ENCODE data around the gene TICRR.
"Not testable (repeated sequence)": the region's sequence is repeated elsewhere in the genome, so short reads cannot be mapped to it uniquely, and the experiment has no call there.

TICRR gene

GRCh38 chr15:89543389-89543788 is 31.9 kb upstream of the TICRR start:
- Histone ChIP-seq H3K4me3 (ENCODE audit: low read length) (no peak overlapping the region), H3K4me2 (ENCODE audit: low read length) (no peak overlapping the region), H2BK120ac (ENCODE audit: low read depth, low read length) (no peak overlapping the region), H2AK5ac (ENCODE audit: low read length) (no peak overlapping the region), H2BK15ac (replicated peaks; ENCODE audit: low read depth) (no peak overlapping the region), H3K4me1 (ENCODE audit: control insufficient read depth, low read depth, low read length) (no peaks in the 10 kb centered on the region), H4K5ac (ENCODE audit: low read length) (no peak overlapping the region), H3K23ac (ENCODE audit: low read length) (no peak overlapping the region), H3K79me2 (ENCODE audit: control insufficient read depth, insufficient read depth, low read length) (no peaks in the 10 kb centered on the region), H3K4ac (ENCODE audit: low read depth, low read length) (no peak overlapping the region), H3K27ac (ENCODE audit: low read depth, low read length) (no peak overlapping the region), H3K56ac (ENCODE audit: low read length) (no peak overlapping the region), H3K79me1 (ENCODE audit: low read length) (no peaks in the 10 kb centered on the region), H3K27me3 (ENCODE audit: insufficient read depth, low read length, poor library complexity) (no peaks in the 10 kb centered on the region), H3K9ac (ENCODE audit: low read length) (no peak overlapping the region), H3K36me3 (ENCODE audit: control insufficient read depth, insufficient read depth, low read length) (no peaks in the 10 kb centered on the region), H4K8ac (ENCODE audit: low read depth, low read length) (no peak overlapping the region), H3K18ac (ENCODE audit: low read length) (no peak overlapping the region), H2BK5ac (ENCODE audit: low read length) (no peak overlapping the region)
- no CpG with 5 or more reads among the region's 4 CpGs for WGBS (ENCODE audit: extremely low coverage, insufficient coverage, low lambda C conversion rate)
- peak; percentile 8 for DNase-seq

GRCh38 chr15:89549138-89549537 is 26.1 kb upstream of the TICRR start:
- not testable (repeated sequence) for H3K4me1 ChIP-seq (ENCODE audit: control insufficient read depth, low read depth, low read length); H3K79me2 ChIP-seq (ENCODE audit: control insufficient read depth, insufficient read depth, low read length); H2BK120ac ChIP-seq (ENCODE audit: low read depth, low read length); H2BK15ac ChIP-seq (replicated peaks; ENCODE audit: low read depth); H3K27ac ChIP-seq (ENCODE audit: low read depth, low read length); H3K18ac ChIP-seq (ENCODE audit: low read length); H2AK5ac ChIP-seq (ENCODE audit: low read length); H3K79me1 ChIP-seq (ENCODE audit: low read length); H3K36me3 ChIP-seq (ENCODE audit: control insufficient read depth, insufficient read depth, low read length); H4K5ac ChIP-seq (ENCODE audit: low read length); H3K9ac ChIP-seq (ENCODE audit: low read length); H2BK5ac ChIP-seq (ENCODE audit: low read length); H3K4me3 ChIP-seq (ENCODE audit: low read length); H3K56ac ChIP-seq (ENCODE audit: low read length); DNase-seq; H3K4me2 ChIP-seq (ENCODE audit: low read length); H3K4ac ChIP-seq (ENCODE audit: low read depth, low read length); H3K23ac ChIP-seq (ENCODE audit: low read length); H4K8ac ChIP-seq (ENCODE audit: low read depth, low read length); H3K27me3 ChIP-seq (ENCODE audit: insufficient read depth, low read length, poor library complexity)
- WGBS (ENCODE audit: extremely low coverage, insufficient coverage, low lambda C conversion rate), result no CpG with 5 or more reads among the region's 4 CpGs

- Histone ChIP-seq H3K27ac (ENCODE audit: low read depth, low read length) (no peak overlapping the region), H3K23ac (ENCODE audit: low read length) (no peak overlapping the region), H3K4me3 (ENCODE audit: low read length) (no peak overlapping the region), H4K8ac (ENCODE audit: low read depth, low read length) (no peak overlapping the region), H3K27me3 (ENCODE audit: insufficient read depth, low read length, poor library complexity) (no peaks in the 10 kb centered on the region), H3K36me3 (ENCODE audit: control insufficient read depth, insufficient read depth, low read length) (no peaks in the 10 kb centered on the region), H3K4me1 (ENCODE audit: control insufficient read depth, low read depth, low read length) (no peaks in the 10 kb centered on the region), H3K9ac (ENCODE audit: low read length) (no peak overlapping the region), H2BK15ac (replicated peaks; ENCODE audit: low read depth) (no peak overlapping the region), H2BK120ac (ENCODE audit: low read depth, low read length) (no peak overlapping the region), H3K4ac (ENCODE audit: low read depth, low read length) (no peak overlapping the region), H2AK5ac (ENCODE audit: low read length) (no peak overlapping the region), H3K79me2 (ENCODE audit: control insufficient read depth, insufficient read depth, low read length) (no peaks in the 10 kb centered on the region), H3K4me2 (ENCODE audit: low read length) (no peak overlapping the region), H3K79me1 (ENCODE audit: low read length) (no peaks in the 10 kb centered on the region), H4K5ac (ENCODE audit: low read length) (no peak overlapping the region), H3K18ac (ENCODE audit: low read length) (no peak overlapping the region), H3K56ac (ENCODE audit: low read length) (no peak overlapping the region), H2BK5ac (ENCODE audit: low read length) (no peak overlapping the region)
- no CpG with 5 or more reads among the region's 2 CpGs for WGBS (ENCODE audit: extremely low coverage, insufficient coverage, low lambda C conversion rate)
- DNase-seq, result no peak
Observed at GRCh38 chr15:89550427-89550826, 24.8 kb upstream of the TICRR start.

- no CpG with 5 or more reads among the region's 4 CpGs for WGBS (ENCODE audit: extremely low coverage, insufficient coverage, low lambda C conversion rate)
- Histone ChIP-seq H3K79me2 (ENCODE audit: control insufficient read depth, insufficient read depth, low read length) (no peaks in the 10 kb centered on the region), H3K4me1 (ENCODE audit: control insufficient read depth, low read depth, low read length) (no peaks in the 10 kb centered on the region), H2BK15ac (replicated peaks; ENCODE audit: low read depth) (no peak overlapping the region), H3K4me3 (ENCODE audit: low read length) (no peak overlapping the region), H3K27me3 (ENCODE audit: insufficient read depth, low read length, poor library complexity) (no peaks in the 10 kb centered on the region), H3K79me1 (ENCODE audit: low read length) (no peaks in the 10 kb centered on the region), H3K4ac (ENCODE audit: low read depth, low read length) (no peak overlapping the region), H3K23ac (ENCODE audit: low read length) (no peak overlapping the region), H3K27ac (ENCODE audit: low read depth, low read length) (no peak overlapping the region), H2AK5ac (ENCODE audit: low read length) (no peak overlapping the region), H3K56ac (ENCODE audit: low read length) (no peak overlapping the region), H4K8ac (ENCODE audit: low read depth, low read length) (no peak overlapping the region), H3K18ac (ENCODE audit: low read length) (no peak overlapping the region), H3K4me2 (ENCODE audit: low read length) (no peak overlapping the region), H3K36me3 (ENCODE audit: control insufficient read depth, insufficient read depth, low read length) (no peaks in the 10 kb centered on the region), H3K9ac (ENCODE audit: low read length) (no peak overlapping the region), H2BK120ac (ENCODE audit: low read depth, low read length) (no peak overlapping the region), H4K5ac (ENCODE audit: low read length) (no peak overlapping the region), H2BK5ac (ENCODE audit: low read length) (no peak overlapping the region)
- no peak for DNase-seq
Observed at GRCh38 chr15:89551550-89551949, 23.7 kb upstream of the TICRR start.

GRCh38 chr15:89553632-89554031 is 21.6 kb upstream of the TICRR start:
- no peak overlapping the region for H3K4ac ChIP-seq (ENCODE audit: low read depth, low read length)
- no peaks in the 10 kb centered on the region for H3K27me3 ChIP-seq (ENCODE audit: insufficient read depth, low read length, poor library complexity)

GRCh38 chr15:89554247-89554646 is 21.0 kb upstream of the TICRR start:
- H4K8ac ChIP-seq (ENCODE audit: low read depth, low read length), result no peak overlapping the region
- no peak overlapping the region for H3K56ac ChIP-seq (ENCODE audit: low read length)
- no peak overlapping the region for H2AK5ac ChIP-seq (ENCODE audit: low read length)
- H3K27ac ChIP-seq (ENCODE audit: low read depth, low read length), result no peak overlapping the region
- H3K79me2 ChIP-seq (ENCODE audit: control insufficient read depth, insufficient read depth, low read length), result no peaks in the 10 kb centered on the region
- H3K18ac ChIP-seq (ENCODE audit: low read length), result no peak overlapping the region
- no peak overlapping the region for H3K4me2 ChIP-seq (ENCODE audit: low read length)
- no peak overlapping the region for H3K4ac ChIP-seq (ENCODE audit: low read depth, low read length)
- H2BK120ac ChIP-seq (ENCODE audit: low read depth, low read length), result no peak overlapping the region
- H3K4me1 ChIP-seq (ENCODE audit: control insufficient read depth, low read depth, low read length), result no peaks in the 10 kb centered on the region
- no peak overlapping the region for H4K5ac ChIP-seq (ENCODE audit: low read length)
- no CpG with 5 or more reads among the region's 7 CpGs for WGBS (ENCODE audit: extremely low coverage, insufficient coverage, low lambda C conversion rate)
- DNase-seq, result no peak
- H2BK5ac ChIP-seq (ENCODE audit: low read length), result no peak overlapping the region
- H3K23ac ChIP-seq (ENCODE audit: low read length), result no peak overlapping the region
- no peak overlapping the region for H2BK15ac ChIP-seq (replicated peaks; ENCODE audit: low read depth)
- no peak overlapping the region for H3K9ac ChIP-seq (ENCODE audit: low read length)
- no peaks in the 10 kb centered on the region for H3K36me3 ChIP-seq (ENCODE audit: control insufficient read depth, insufficient read depth, low read length)
- no peak overlapping the region for H3K4me3 ChIP-seq (ENCODE audit: low read length)
- H3K27me3 ChIP-seq (ENCODE audit: insufficient read depth, low read length, poor library complexity), result no peaks in the 10 kb centered on the region
- H3K79me1 ChIP-seq (ENCODE audit: low read length), result no peaks in the 10 kb centered on the region

More at GRCh38 chr15:89553632-89554031, 21.6 kb upstream of the TICRR start:
- Histone ChIP-seq H4K8ac (ENCODE audit: low read depth, low read length) (no peak overlapping the region), H2AK5ac (ENCODE audit: low read length) (no peak overlapping the region), H3K79me1 (ENCODE audit: low read length) (no peaks in the 10 kb centered on the region), H3K4me2 (ENCODE audit: low read length) (no peak overlapping the region), H3K36me3 (ENCODE audit: control insufficient read depth, insufficient read depth, low read length) (no peaks in the 10 kb centered on the region), H3K23ac (ENCODE audit: low read length) (no peak overlapping the region), H2BK15ac (replicated peaks; ENCODE audit: low read depth) (no peak overlapping the region), H3K18ac (ENCODE audit: low read length) (no peak overlapping the region), H3K4me1 (ENCODE audit: control insufficient read depth, low read depth, low read length) (no peaks in the 10 kb centered on the region), H4K5ac (ENCODE audit: low read length) (no peak overlapping the region), H3K4me3 (ENCODE audit: low read length) (no peak overlapping the region), H2BK120ac (ENCODE audit: low read depth, low read length) (no peak overlapping the region), H3K56ac (ENCODE audit: low read length) (no peak overlapping the region), H2BK5ac (ENCODE audit: low read length) (no peak overlapping the region), H3K79me2 (ENCODE audit: control insufficient read depth, insufficient read depth, low read length) (no peaks in the 10 kb centered on the region), H3K9ac (ENCODE audit: low read length) (no peak overlapping the region), H3K27ac (ENCODE audit: low read depth, low read length) (no peak overlapping the region)
- no CpG with 5 or more reads among the region's 3 CpGs for WGBS (ENCODE audit: extremely low coverage, insufficient coverage, low lambda C conversion rate)
- DNase-seq, result no peak
